HG03280 (cell line): ENCODE data around the gene RHOC.
A peak's percentile ranks its signal among the peaks of the same experiment; 100 is the strongest.

Experiments
- ATAC-seq: cut with Tn5 transposase; IDR thresholded peaks from one replicate; pipeline ENCODE4 v1.9.1; 2021; ENCODE audit warnings: mild to moderate bottlenecking, moderate library complexity; ENCODE audit not compliant: unreplicated experiment

RHOC gene

GRCh38 chr1:112702420-112703261, 4.3 kb downstream of the RHOC start:
- no peak for ATAC-seq

GRCh38 chr1:112702067-112702395, 4.9 kb downstream of the RHOC start:
- no peak for ATAC-seq

GRCh38 chr1:112701227-112702066, 5.5 kb downstream of the RHOC start:
- ATAC-seq, result no peak

- peak; percentile 46 for ATAC-seq
These were observed 6.4 kb downstream of the RHOC start for GRCh38 chr1:112700290-112701226.

- no peak for ATAC-seq
These were observed 7.3 kb downstream of the RHOC start for GRCh38 chr1:112699425-112700144.

DNA sequence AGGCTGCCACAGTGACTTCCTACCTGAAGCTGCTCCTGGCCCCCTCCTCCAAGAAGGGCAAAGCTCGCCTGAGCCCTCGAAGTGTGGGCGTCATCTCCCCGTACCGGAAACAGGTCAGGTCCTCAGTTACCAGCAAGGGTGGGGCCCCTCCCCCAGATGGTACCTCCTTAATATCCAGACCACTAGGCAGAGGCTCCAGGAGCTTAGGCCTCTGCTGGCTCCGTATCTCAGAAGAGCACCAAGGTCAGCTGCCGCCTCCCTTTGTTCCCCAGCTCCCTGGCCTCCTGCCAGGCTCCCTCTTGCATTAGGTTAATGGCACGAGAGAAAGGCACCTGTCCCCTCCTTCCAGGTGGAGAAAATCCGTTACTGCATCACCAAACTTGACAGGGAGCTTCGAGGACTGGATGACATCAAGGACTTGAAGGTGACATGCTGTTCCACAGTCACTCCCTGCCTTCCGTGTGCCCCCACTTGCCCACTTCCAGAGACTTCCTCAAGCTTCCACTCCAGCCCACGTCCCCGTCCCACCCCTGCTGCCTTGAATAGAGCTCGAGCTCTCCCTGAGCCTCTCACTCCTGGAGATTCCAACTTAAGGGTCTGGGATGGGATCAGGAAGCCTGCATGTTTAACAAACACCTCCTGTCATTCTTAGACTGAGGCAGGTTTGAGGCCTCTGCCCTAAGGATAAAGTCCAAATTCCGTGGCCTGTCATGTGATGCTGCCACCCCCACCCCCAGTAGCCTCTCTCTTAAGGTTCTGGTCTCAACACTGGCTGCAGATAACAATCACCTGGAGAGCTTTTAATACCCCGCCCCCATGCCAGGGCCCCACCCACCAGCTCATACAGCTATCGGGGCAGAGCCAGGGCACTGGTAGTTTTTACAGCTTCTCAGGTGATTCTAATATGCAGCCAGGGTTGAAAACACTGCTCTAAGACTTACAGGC, 8.3 kb downstream of the RHOC start:
- no peak for ATAC-seq

DNA sequence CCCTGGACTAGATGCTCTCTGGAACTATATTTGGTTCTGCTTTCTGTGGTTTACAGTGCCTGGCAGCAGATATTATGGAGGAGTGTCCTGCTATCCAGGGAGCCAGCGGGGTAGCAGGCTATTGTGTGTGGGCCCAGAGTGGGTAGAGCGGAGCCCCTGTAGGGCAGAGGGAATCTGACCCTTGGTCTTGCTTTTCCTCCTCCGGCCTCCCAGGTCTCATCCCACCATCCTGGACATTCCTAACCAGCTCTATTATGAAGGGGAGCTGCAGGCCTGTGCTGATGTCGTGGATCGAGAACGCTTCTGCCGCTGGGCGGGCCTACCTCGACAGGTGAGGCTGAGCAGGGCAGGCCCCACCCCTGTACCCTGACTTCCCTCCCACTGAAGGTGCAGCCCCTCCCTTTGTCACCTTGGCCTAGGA, 9.1 kb downstream of the RHOC start:
- ATAC-seq, result no peak

- no peak for ATAC-seq
These were observed 10.2 kb downstream of the RHOC start for GRCh38 chr1:112696578-112697314.

GRCh38 chr1:112695276-112695675, 11.7 kb downstream of the RHOC start:
- ATAC-seq, result no peak

GRCh38 chr1:112694363-112694929, 12.5 kb downstream of the RHOC start:
- ATAC-seq, result no peak

GRCh38 chr1:112693821-112694220, 13.1 kb downstream of the RHOC start:
- ATAC-seq, result no peak

GRCh38 chr1:112692681-112693080, 14.2 kb downstream of the RHOC start:
- ATAC-seq, result no peak

DNA sequence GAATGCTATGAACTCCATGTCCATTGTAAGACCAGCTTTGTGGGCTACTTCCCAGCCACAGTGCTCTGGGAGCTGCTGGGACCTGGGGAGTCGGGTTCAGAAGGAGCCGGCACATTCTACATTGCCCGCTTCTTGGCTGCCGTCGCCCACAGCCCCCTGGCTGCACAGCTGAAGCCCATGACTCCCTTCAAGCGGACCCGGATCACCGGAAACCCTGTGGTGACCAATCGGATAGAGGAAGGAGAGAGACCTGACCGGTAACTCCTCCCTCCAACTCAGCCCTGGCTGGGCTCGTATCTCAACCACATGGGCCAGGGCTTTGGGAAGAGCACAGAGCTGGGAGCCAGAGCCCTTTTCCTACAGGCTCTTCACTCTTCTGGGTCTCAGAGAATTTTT, 17.1 kb downstream of the RHOC start:
- no peak for ATAC-seq

- no peak for ATAC-seq
These were observed 17.6 kb downstream of the RHOC start for GRCh38 chr1:112689196-112689841.

- ATAC-seq, result no peak
These were observed 18.1 kb downstream of the RHOC start for GRCh38 chr1:112688781-112689193.

DNA sequence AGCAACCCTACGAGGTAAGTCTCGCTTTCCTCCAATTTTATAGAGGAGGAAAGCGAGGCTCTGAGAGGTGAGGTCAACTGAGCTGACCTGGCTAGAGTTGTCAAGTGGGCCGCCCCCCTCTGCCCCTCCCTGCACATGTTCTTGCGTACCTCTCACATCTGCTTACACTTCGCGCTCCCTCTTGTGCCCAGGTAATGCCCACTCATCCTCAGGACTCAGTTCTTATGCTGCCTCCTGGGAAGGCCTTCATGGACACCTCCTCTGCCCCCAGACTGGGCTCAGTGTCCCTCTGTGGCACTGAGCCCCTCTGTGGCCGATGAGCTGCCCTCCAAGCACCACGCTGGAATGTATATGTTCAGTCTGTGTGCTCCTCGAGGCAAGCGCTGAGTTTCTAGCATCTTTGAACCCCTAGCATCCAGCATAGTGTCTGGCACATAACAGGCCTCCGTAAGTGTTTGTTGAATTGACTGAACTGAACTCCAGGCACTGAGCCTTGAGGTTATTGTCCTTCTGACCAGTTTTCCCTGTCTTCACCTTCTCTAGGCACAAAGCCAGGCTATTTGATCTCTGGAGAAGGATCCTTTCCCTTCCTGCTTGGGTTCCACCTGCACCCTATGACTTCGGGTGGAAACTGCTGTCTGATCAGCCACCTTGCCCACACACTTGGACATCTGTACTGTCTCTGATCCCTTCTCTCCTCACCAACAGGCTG, 19.0 kb downstream of the RHOC start:
- no peak for ATAC-seq

DNA sequence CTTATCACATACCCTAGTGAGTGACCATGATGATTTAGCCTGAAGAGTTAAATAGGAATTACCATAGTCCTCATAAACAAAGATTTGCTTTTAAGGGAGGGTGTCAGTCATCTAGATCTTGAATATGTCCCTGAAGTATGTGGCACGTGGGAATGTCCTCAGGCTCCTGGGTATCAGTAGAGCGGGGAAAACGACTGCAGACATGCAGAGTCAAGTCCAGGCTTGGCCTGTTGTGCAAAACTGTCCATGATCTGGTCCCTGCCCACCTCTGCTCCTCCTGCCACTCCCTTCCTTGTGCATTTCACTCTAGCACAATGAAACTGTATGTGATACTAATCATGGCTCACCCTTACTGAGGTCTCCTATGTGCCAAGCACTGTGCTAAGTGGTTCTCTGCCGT, 19.6 kb downstream of the RHOC start:
- no peak for ATAC-seq
